B cell (primary cell): ENCODE results near the gene FAM111B. TPM values are rescaled to one million over a fixed set of nuclear protein-coding genes. Genes with fewer than 3 reads are reported as not detected.
"Not testable (repeated sequence)": the region's sequence is repeated elsewhere in the genome, so short reads cannot be mapped to it uniquely, and the experiment has no call there.

Experiments used
- ATAC-seq: fragments of 200-7000 bp; cut with Tn5 transposase; one replicate; pipeline ENCODE4 v1.10.0; 2021; ENCODE audit warnings: low read depth, mild to moderate bottlenecking, moderate number of reproducible peaks, moderate library complexity
- CTCF ChIA-PET: fragments of 350-600 bp; sonication (Branson Sonifier 250); formaldehyde crosslinking; loops from one replicate; lab custom pipeline; 2021; ENCODE audit warnings: antibody characterized with exemption, inconsistent platforms; lab: Charles Lee
- POLR2A ChIA-PET: fragments of 350-600 bp; sonication (Branson Sonifier 250); formaldehyde crosslinking; loops from one replicate; lab custom pipeline; 2021; ENCODE audit warnings: antibody characterized with exemption; lab: Charles Lee
- DNase-seq: peaks from one replicate; pipeline ENCODE4 v3.0.0; 2013
- H2AFZ ChIP-seq: 2 replicates; pipeline ENCODE4 v1.6.1; 2012; ENCODE audit warnings: mild to moderate bottlenecking, low read depth, low read length; ENCODE audit not compliant: insufficient read depth, poor library complexity, severe bottlenecking
- H3K27ac ChIP-seq, 2 donors: 1 replicate in 1 of 2; 2 replicates in 1 of 2; pipeline ENCODE4 v1.5.1; 2012 to 2013; ENCODE audit warnings: low read length in 2 of 2, mild to moderate bottlenecking in 2 of 2, moderate library complexity in 1 of 2
- H3K27me3 ChIP-seq, 4 experiments: fragments of 200-600 bp in 1 of 4; sonication (generic) in 1 of 4; replicated peaks in 1 of 4; 1 replicate in 2 of 4; 2 replicates in 2 of 4; pipeline versions ENCODE4 v1.6.1 to v1.7.0; 2013 to 2016; ENCODE audit warnings: low read length in 3 of 4, mild to moderate bottlenecking in 2 of 4, mixed read lengths in 1 of 4, moderate library complexity in 1 of 4; ENCODE audit not compliant: insufficient read depth in 4 of 4, control insufficient read depth in 3 of 4; ENCODE audit errors: control extremely low read depth in 1 of 4
- H3K36me3 ChIP-seq, 2 experiments: replicated peaks in 1 of 2; 1 replicate in 1 of 2; 2 replicates in 1 of 2; pipeline versions ENCODE4 v1.6.1 to v1.7.1; 2013; ENCODE audit warnings: low read length in 1 of 2; ENCODE audit not compliant: insufficient read depth in 2 of 2, control insufficient read depth in 1 of 2; ENCODE audit errors: control extremely low read depth in 1 of 2, extremely low read depth in 1 of 2
- H3K4me1 ChIP-seq, 2 donors: fragments of 200-600 bp in 1 of 2; sonication (generic) in 1 of 2; 1 replicate in 1 of 2; 2 replicates in 1 of 2; pipeline versions ENCODE4 v1.5.1 to v1.6.1; 2013 to 2017; ENCODE audit warnings: low read length in 2 of 2; ENCODE audit not compliant: control insufficient read depth in 2 of 2, insufficient read depth in 2 of 2
- H3K4me2 ChIP-seq: replicated peaks from 2 replicates; pipeline ENCODE3; 2012; ENCODE audit warnings: mild to moderate bottlenecking, low read depth, low read length; ENCODE audit not compliant: poor library complexity, severe bottlenecking
- H3K4me3 ChIP-seq, 5 experiments: fragments of 200-600 bp in 1 of 5; sonication (generic) in 1 of 5; 1 replicate in 3 of 5; 2 replicates in 2 of 5; pipeline versions ENCODE4 v1.5.1 to v1.7.0; 2011 to 2016; ENCODE audit warnings: low read length in 4 of 5, mild to moderate bottlenecking in 4 of 5, low read depth in 2 of 5, control low read depth in 1 of 5, moderate library complexity in 1 of 5; ENCODE audit not compliant: insufficient read depth in 1 of 5; ENCODE audit errors: control extremely low read depth in 1 of 5, extremely low read depth in 1 of 5
- H3K79me2 ChIP-seq: fragments of 200-600 bp; sonication (generic); one replicate; pipeline ENCODE4 v1.6.0; 2016; ENCODE audit warnings: low read length; ENCODE audit not compliant: control insufficient read depth, insufficient read depth
- H3K9ac ChIP-seq: fragments of 200-600 bp; sonication (generic); 2 replicates; pipeline ENCODE4 v1.6.1; 2017; ENCODE audit warnings: mild to moderate bottlenecking, low read length, moderate library complexity
- H3K9me3 ChIP-seq, 3 donors: one replicate each; pipeline versions ENCODE4 v1.6.1 to v1.7.1; 2013; ENCODE audit warnings: low read length in 2 of 3; ENCODE audit not compliant: control insufficient read depth in 2 of 3, insufficient read depth in 1 of 3; ENCODE audit errors: control extremely low read depth in 1 of 3
- H4K20me1 ChIP-seq: 2 replicates; pipeline ENCODE4 v1.6.0; 2012; ENCODE audit warnings: mild to moderate bottlenecking, low read length; ENCODE audit not compliant: insufficient read depth, control insufficient read depth, poor library complexity, severe bottlenecking
- H3K27ac Mint-ChIP-seq: one replicate; pipeline ENCODE4 v1.8.0; 2021; ENCODE audit warnings: mixed read lengths
- H3K27me3 Mint-ChIP-seq: one replicate; pipeline ENCODE4 v1.8.0; 2021; ENCODE audit warnings: mixed read lengths
- H3K4me1 Mint-ChIP-seq: one replicate; pipeline ENCODE4 v1.8.0; 2021; ENCODE audit warnings: mixed read lengths
- H3K4me3 Mint-ChIP-seq: one replicate; pipeline ENCODE4 v1.8.0; 2021; ENCODE audit warnings: mixed read lengths
- H3K9me3 Mint-ChIP-seq: one replicate; pipeline ENCODE4 v1.8.0; 2022; ENCODE audit warnings: mixed read lengths; ENCODE audit not compliant: insufficient read depth
- CTCF ChIP-seq: fragments of 200-600 bp; IDR thresholded peaks from one replicate; pipeline ENCODE4 v1.8.0; 2022; ENCODE audit warnings: antibody characterized with exemption, mild to moderate bottlenecking
- EZH2 ChIP-seq: IDR thresholded peaks from 2 replicates; pipeline ENCODE4 v1.6.1; 2012; ENCODE audit warnings: borderline replicate concordance, low read depth, mild to moderate bottlenecking, moderate library complexity, low read length; ENCODE audit not compliant: insufficient read depth, poor library complexity, severe bottlenecking
- WGBS: methylation state at CpG from one replicate; pipeline ENCODE4 v1.1.5; 2013; ENCODE audit warnings: missing lambda C conversion rate; ENCODE audit not compliant: insufficient coverage; 5-methylcytosine and 5-hydroxymethylcytosine counted together
- intact Hi-C: fragments of 100-400 bp; cut with micrococcal nuclease; formaldehyde crosslinking; loops from one replicate; pipeline ENCODE4 v1.10.0; 2022
- polyA plus RNA-seq: library from polyadenylated mRNA; depleted of rRNA; stranded (reverse); fragments of >200 nt; gene quantifications from 2 replicates; pipeline ENCODE4 v1.2.3, GENCODE V29; 2012
- total RNA-seq, 2 donors: library from RNA; stranded (reverse); fragments of 120-200 nt in 1 of 2; gene quantifications; 1 replicate in 1 of 2; 2 replicates in 1 of 2; pipeline versions ENCODE4 v1.2.3 to v1.2.4, GENCODE V29; 2013 to 2022

The FAM111B gene
- total and polyA plus RNA-seq, 2 donors (not counting 1 experiment from before 2014, with no cell fraction given): 3.6 to 155 TPM

- CTCF ChIA-PET: interaction anchor here (0.6 to 5.1 kb wide), 6 partner anchors 29 to 179 kb away, joined by 4 to 50 read pairs (median 8); no protein-coding TSS in a partner anchor
- not testable (repeated sequence) for ATAC-seq, H3K9me3 Mint-ChIP-seq, H3K9ac ChIP-seq, H3K27me3 Mint-ChIP-seq, H4K20me1 ChIP-seq, H3K9me3 ChIP-seq, DNase-seq, H3K27me3 ChIP-seq, H2AFZ ChIP-seq
- Histone ChIP-seq H3K79me2 (peaks cover 30% of the 10 kb centered on the region), H3K4me3 (peak overlapping the region in 1 of 5 experiments; percentile 35), H3K36me3 (peaks cover 0 to 12% of the 10 kb centered on the region in 2 experiments), H3K27ac (peak overlapping the region; percentile 65 to 85), H3K4me2 (peak overlapping the region; percentile 62), H3K4me1 (peaks cover 75 to 78% of the 10 kb centered on the region in 2 donors)
- no CpG with 5 or more reads among the region's 5 CpGs for WGBS
- intact Hi-C loops: loop anchor here (2.0 kb wide), 1 partner anchor 17 kb away; no protein-coding TSS in a partner anchor
- Mint-ChIP-seq H3K4me3 (peak overlapping the region; percentile 64), H3K27ac (peak overlapping the region; percentile 91), H3K4me1 (peaks cover 82% of the 10 kb centered on the region)
- POLR2A ChIA-PET: interaction anchor here (0.8 to 2.1 kb wide), 5 partner anchors 8 to 38 kb away, joined by 3 to 10 read pairs (median 5); no protein-coding TSS in a partner anchor
Measured at GRCh38 chr11:59095972-59096575, 11.0 kb upstream of the FAM111B start.

- H3K4me3 Mint-ChIP-seq: peak overlapping the region; percentile 64
- H3K27ac Mint-ChIP-seq: peak overlapping the region; percentile 91
- peak overlapping the region in 4 of 5 experiments; percentile 8 to 37 (median 34) for H3K4me3 ChIP-seq
Measured at GRCh38 chr11:59097113-59097708, 9.8 kb upstream of the FAM111B start.

More at GRCh38 chr11:59097113-59097708, 9.8 kb upstream of the FAM111B start:
- no peaks in the 10 kb centered on the region for H4K20me1 ChIP-seq
- no peaks in the 10 kb centered on the region for H3K27me3 ChIP-seq
- peak overlapping the region; percentile 42 for H3K9ac ChIP-seq
- POLR2A ChIA-PET: interaction anchor here (0.7 to 1.6 kb wide), 8 partner anchors 8 to 46 kb away, joined by 3 to 14 read pairs (median 4); partner anchors contain the start of gene FAM111B
- ATAC-seq: peak; percentile 29
- CTCF ChIA-PET: interaction anchor here (0.7 to 5.1 kb wide), 12 partner anchors 9 to 138 kb away, joined by 3 to 50 read pairs (median 6); partner anchors contain the start of gene FAM111B
- H2AFZ ChIP-seq: peak overlapping the region; percentile 14
- H3K9me3 ChIP-seq: peaks cover 0 to 8% (median 0%) of the 10 kb centered on the region in 3 donors
- intact Hi-C loops: loop anchor here (1.0 kb wide), 2 partner anchors 10 to 39 kb away; partner anchors contain the start of gene FAM111B
- Mint-ChIP-seq H3K4me1 (peaks cover 86% of the 10 kb centered on the region), H3K9me3 (peaks cover 2% of the 10 kb centered on the region), H3K27me3 (no peaks in the 10 kb centered on the region)
- peak overlapping the region; percentile 62 for H3K4me2 ChIP-seq
- H3K36me3 ChIP-seq: peaks cover 0 to 12% of the 10 kb centered on the region in 2 experiments
- H3K79me2 ChIP-seq: peaks cover 30% of the 10 kb centered on the region
- WGBS: 85% methylated on average over 3 of the region's 5 CpGs
- H3K27ac ChIP-seq: peak overlapping the region; percentile 65 to 85
- peak; percentile 77 for DNase-seq
- peaks cover 77 to 89% of the 10 kb centered on the region in 2 donors for H3K4me1 ChIP-seq
- TF ChIP-seq EZH2: no peak
- peak; percentile 72 for TF ChIP-seq CTCF
